OCI-LY3 (cell line): ENCODE results near the gene TSPO.

Experiments
- H2AFZ ChIP-seq: fragments of 200-600, 300-600 bp; shearing (Covaris generic); 2 replicates; pipeline ENCODE4 v1.6.0; 2014; ENCODE audit warnings: antibody characterized with exemption, low read depth, low read length
- H3K27ac ChIP-seq: fragments of 200-600, 300-600 bp; sonication (generic); 2 replicates; pipeline ENCODE4 v1.5.1; 2014; ENCODE audit warnings: mild to moderate bottlenecking, low read length, moderate library complexity, mixed read lengths
- H3K27me3 ChIP-seq: fragments of 200-600, 300-600 bp; sonication (generic); 2 replicates; pipeline ENCODE4 v1.6.1; 2014; ENCODE audit warnings: low read depth, low read length, mixed read lengths
- H3K36me3 ChIP-seq: fragments of 200-600, 300-600 bp; sonication (generic); replicated peaks from 2 replicates; pipeline ENCODE3; 2014; ENCODE audit warnings: low read depth, low read length, mixed read lengths
- H3K4me1 ChIP-seq: fragments of 300-600, 200-600 bp; sonication (generic); 2 replicates; pipeline ENCODE4 v1.6.1; 2014; ENCODE audit warnings: low read length, mixed read lengths
- H3K4me2 ChIP-seq: fragments of 200-600, 300-600 bp; sonication (generic); 2 replicates; pipeline ENCODE4 v1.6.1; 2014; ENCODE audit warnings: low read length, mixed read lengths
- H3K4me3 ChIP-seq: fragments of 300-600, 200-600 bp; sonication (generic); 2 replicates; pipeline ENCODE4 v1.5.1; 2014; ENCODE audit warnings: antibody characterized with exemption, mild to moderate bottlenecking, low read length, moderate library complexity
- H3K79me2 ChIP-seq: fragments of 300-600, 200-600 bp; shearing (Covaris generic); 2 replicates; pipeline ENCODE4 v1.6.1; 2014; ENCODE audit warnings: mild to moderate bottlenecking, low read length, mixed read lengths
- H3K9ac ChIP-seq: fragments of 300-600, 200-600 bp; shearing (Covaris generic); 2 replicates; pipeline ENCODE4 v1.6.0; 2014; ENCODE audit warnings: mild to moderate bottlenecking, low read length, moderate library complexity
- H3K9me3 ChIP-seq: fragments of 200-600, 300-600 bp; shearing (Covaris generic); 2 replicates; pipeline ENCODE4 v1.6.1; 2014; ENCODE audit warnings: low read length, mixed read lengths; ENCODE audit not compliant: insufficient read depth
- H4K20me1 ChIP-seq: fragments of 200-600, 300-600 bp; sonication (generic); 2 replicates; pipeline ENCODE4 v1.6.1; 2016; ENCODE audit warnings: low read length, mixed read lengths; ENCODE audit not compliant: insufficient read depth
- EZH2phosphoT487 ChIP-seq: fragments of 200-600 bp; shearing (Covaris generic); IDR thresholded peaks from 2 replicates; pipeline ENCODE4 v1.6.1; 2018; ENCODE audit warnings: antibody characterized with exemption, mixed run types, low read depth
- TF ChIP-seq, protein P1 (sequence below): fragments of 200-600, 300-600 bp; sonication (generic); IDR thresholded peaks from 2 replicates; pipeline ENCODE4 v1.5.1; 2014; ENCODE audit warnings: antibody characterized with exemption, low read length, low read depth

Gene TSPO

DNA sequence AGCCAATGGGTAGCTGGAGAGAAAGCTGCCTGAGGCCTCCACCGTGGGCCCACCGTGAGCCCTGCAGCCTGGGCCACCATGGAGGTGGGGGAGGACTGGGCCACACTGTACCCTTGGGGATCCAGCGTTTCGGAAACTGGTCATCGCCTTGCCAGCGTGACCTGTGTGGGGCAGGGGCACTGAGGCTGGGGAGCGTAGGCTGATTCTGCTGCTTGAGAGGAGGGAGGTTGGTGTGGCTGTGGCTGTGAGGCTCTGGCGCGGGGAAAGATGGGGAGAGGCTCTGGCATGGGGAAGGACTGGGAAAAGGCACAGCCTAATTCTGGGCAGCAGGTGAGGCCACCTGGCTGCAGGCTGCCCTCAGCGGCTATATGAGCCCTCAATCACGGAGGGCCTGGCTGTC lies 48.2 kb downstream of the TSPO start:
- H3K9ac ChIP-seq: no peak overlapping the region
- no peaks in the 10 kb centered on the region for H4K20me1 ChIP-seq
- no peak overlapping the region for H3K4me3 ChIP-seq
- H3K36me3 ChIP-seq: no peaks in the 10 kb centered on the region
- no peak overlapping the region for H3K4me2 ChIP-seq
- no peaks in the 10 kb centered on the region for H3K9me3 ChIP-seq
- H3K79me2 ChIP-seq: no peaks in the 10 kb centered on the region
- no peak overlapping the region for H3K27ac ChIP-seq
- no peaks in the 10 kb centered on the region for H3K4me1 ChIP-seq
- TF ChIP-seq, protein P1, sequence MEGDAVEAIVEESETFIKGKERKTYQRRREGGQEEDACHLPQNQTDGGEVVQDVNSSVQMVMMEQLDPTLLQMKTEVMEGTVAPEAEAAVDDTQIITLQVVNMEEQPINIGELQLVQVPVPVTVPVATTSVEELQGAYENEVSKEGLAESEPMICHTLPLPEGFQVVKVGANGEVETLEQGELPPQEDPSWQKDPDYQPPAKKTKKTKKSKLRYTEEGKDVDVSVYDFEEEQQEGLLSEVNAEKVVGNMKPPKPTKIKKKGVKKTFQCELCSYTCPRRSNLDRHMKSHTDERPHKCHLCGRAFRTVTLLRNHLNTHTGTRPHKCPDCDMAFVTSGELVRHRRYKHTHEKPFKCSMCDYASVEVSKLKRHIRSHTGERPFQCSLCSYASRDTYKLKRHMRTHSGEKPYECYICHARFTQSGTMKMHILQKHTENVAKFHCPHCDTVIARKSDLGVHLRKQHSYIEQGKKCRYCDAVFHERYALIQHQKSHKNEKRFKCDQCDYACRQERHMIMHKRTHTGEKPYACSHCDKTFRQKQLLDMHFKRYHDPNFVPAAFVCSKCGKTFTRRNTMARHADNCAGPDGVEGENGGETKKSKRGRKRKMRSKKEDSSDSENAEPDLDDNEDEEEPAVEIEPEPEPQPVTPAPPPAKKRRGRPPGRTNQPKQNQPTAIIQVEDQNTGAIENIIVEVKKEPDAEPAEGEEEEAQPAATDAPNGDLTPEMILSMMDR: no peak
- no peak for TF ChIP-seq EZH2phosphoT487
- H2AFZ ChIP-seq: no peak overlapping the region
- peaks cover 11% of the 10 kb centered on the region for H3K27me3 ChIP-seq

GRCh38 chr22:43200031-43200430 lies 48.7 kb downstream of the TSPO start:
- Histone ChIP-seq H3K36me3 (no peaks in the 10 kb centered on the region), H3K4me2 (no peak overlapping the region), H3K4me1 (no peaks in the 10 kb centered on the region), H3K27me3 (peaks cover 6% of the 10 kb centered on the region; the same call in 1 of the 2 replicates), H3K4me3 (no peak overlapping the region), H3K9me3 (no peaks in the 10 kb centered on the region), H4K20me1 (no peaks in the 10 kb centered on the region), H3K9ac (no peak overlapping the region), H3K79me2 (no peaks in the 10 kb centered on the region), H2AFZ (no peak overlapping the region), H3K27ac (no peak overlapping the region)
- TF ChIP-seq, protein P1: no peak
- no peak for TF ChIP-seq EZH2phosphoT487

DNA sequence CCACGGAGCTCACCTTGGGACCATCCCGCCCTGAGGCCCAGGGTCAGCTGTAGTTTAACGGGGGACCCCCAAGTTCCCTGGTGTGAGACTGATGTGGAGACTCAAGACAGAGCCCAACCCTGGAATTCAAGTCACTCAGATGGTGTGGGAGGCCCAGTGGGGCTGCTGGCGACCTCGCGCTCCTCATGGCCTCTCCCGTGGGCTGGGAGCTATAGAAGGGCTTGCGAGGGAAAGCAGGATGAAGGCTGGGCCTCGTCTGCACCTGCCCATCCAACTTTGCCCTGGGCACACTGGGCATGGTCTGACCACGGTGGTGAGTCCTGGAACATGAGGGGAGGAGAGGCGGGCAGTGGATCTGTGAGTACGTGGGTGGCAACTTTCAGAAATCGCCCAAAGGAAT lies 49.2 kb downstream of the TSPO start:
- peaks cover 6% of the 10 kb centered on the region; the same call in 1 of the 2 replicates for H3K27me3 ChIP-seq
- H4K20me1 ChIP-seq: no peaks in the 10 kb centered on the region
- H3K9ac ChIP-seq: no peak overlapping the region
- no peak overlapping the region for H3K4me2 ChIP-seq
- no peaks in the 10 kb centered on the region for H3K4me1 ChIP-seq
- TF ChIP-seq EZH2phosphoT487: no peak
- TF ChIP-seq, protein P1: no peak
- H3K4me3 ChIP-seq: no peak overlapping the region
- H2AFZ ChIP-seq: no peak overlapping the region
- no peaks in the 10 kb centered on the region for H3K36me3 ChIP-seq
- H3K79me2 ChIP-seq: no peaks in the 10 kb centered on the region
- H3K9me3 ChIP-seq: no peaks in the 10 kb centered on the region
- no peak overlapping the region for H3K27ac ChIP-seq

DNA sequence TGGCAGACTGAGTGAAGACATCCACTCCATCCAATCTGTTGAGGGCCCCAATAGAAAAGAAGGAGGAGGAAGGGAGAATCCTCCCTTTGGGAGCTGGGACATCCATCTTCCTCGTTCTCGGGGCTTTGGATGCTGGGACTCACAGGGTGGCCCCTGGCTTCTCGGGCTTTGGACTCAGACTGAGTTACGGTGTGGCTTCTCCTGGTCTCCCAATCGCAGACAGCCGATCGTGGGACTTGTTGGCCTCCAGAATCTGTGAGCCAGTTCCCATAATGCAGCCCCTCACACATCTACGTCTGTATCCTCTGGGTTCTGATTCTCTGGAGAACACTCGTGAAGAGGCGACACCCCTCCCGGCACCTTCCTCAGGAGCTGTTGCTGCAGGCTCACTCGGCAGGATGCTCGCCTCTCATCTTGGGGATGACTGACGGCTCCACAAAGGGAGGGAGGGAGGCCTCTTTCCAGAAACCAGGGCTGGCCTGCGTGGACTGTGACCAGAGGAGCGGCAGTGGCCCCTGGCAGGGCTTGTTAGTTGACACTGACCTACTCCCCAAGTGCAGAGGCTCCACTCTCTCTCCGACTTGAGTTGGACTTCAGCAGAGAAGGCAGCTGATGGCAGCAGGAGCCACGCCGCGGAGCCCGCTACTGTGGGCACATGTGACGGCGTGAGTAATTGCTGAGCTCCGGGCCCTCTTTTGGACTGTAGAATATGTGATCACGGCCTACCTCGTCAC lies 50.3 kb downstream of the TSPO start:
- no peaks in the 10 kb centered on the region for H3K36me3 ChIP-seq
- H3K9ac ChIP-seq: no peak overlapping the region
- no peaks in the 10 kb centered on the region for H3K79me2 ChIP-seq
- TF ChIP-seq EZH2phosphoT487: no peak
- TF ChIP-seq, protein P1: no peak
- H3K27me3 ChIP-seq: peaks cover 6% of the 10 kb centered on the region; the same call in 1 of the 2 replicates
- no peaks in the 10 kb centered on the region for H3K4me1 ChIP-seq
- no peak overlapping the region for H2AFZ ChIP-seq
- no peak overlapping the region for H3K4me3 ChIP-seq
- H3K27ac ChIP-seq: no peak overlapping the region
- H3K9me3 ChIP-seq: no peaks in the 10 kb centered on the region
- no peaks in the 10 kb centered on the region for H4K20me1 ChIP-seq
- H3K4me2 ChIP-seq: no peak overlapping the region
